ENCODE results near the gene GFER.
A peak's percentile ranks its signal among the peaks of the same experiment; 100 is the strongest.
"Not testable (repeated sequence)": the region's sequence is repeated elsewhere in the genome, so short reads cannot be mapped to it uniquely, and the experiment has no call there.

GFER gene

DNA sequence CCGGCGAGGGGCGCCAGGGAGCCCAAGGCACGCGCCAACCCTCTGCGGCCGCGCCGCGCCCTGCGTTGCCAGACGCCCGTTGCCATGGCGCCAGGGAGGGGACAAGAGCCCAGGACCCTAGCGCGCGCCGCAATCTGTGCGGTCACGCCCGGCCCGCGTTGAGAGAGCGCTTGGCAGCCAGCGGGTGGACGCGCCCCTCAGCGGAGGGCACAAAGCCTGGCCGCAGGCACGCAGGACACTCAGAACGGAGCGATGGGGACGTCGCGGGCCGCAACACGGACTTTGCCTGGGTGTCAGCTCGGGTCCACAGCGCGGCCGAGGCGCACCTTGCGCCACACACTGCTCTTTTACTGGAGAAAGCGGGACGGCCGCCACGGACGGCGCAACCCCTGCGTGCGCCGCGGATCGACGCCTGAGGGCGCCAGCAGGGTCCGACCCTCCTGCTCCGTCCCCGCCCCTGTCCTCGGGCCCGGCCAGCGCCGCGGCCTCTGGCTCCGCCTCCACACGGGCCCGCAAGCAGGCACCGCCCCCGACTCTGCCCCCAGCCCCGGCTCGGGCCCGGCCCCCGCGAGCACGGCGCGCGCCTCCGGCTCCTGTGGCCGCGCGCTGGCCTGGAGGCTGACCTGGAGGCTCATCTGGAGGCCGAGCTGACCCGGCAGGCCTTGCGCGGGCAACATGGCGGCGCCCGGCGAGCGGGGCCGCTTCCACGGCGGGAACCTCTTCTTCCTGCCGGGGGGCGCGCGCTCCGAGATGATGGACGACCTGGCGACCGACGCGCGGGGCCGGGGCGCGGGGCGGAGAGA lies at the start of gene GFER:
Gene GFER (plus strand): TSS at position 650 of the 803 bp plus-strand sequence. CDS start 26 bp downstream, at position 676.
- DNase-seq = peak; percentile 87 to 90

DNA sequence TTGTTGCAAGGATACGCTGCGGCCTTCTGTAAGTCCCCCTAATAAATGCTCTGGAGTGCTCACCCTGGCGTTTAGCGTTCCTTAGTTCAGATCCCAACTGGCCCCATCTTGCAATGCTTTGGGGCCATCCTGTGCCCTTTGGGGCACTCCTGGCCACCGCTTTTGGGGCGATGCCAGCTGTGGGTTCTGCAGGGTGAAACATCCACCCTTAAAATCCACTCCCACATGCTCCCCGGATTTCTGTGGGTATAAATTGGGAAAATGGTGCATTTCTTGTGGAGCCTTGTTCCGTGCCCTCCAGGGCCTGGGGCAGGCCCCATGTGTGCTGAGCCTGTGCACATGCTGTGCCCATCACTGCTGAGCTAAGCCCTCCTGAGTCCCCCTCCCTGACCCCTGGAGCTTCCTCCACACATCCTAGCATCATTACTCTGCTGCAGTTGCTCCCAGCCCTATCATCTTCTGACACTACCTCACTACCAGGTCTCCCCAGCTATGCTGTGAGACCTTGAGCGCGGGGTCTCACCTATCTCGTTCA lies 47.0 kb upstream of the GFER start:
- no peak for DNase-seq

DNA sequence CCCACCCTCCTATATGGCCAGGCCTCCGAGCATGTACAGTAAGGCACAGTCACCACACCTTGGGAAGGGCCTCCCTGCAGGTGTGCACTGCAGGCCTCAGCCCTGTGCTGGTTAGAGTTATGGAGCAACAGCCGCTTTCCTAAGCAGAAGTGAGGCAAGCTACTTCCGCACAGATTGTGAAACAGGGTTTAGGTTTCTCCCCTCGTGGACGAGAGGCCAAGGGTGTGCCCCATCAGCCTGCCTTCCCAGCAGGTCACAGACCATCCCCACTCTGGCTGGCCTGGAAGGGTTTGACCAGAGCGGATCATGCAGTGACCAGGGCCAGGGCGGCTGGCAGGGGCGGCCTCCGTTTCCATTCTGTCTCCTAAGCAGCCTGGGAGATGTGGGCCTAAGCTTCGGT lies 45.7 kb upstream of the GFER start:
- no peak for DNase-seq

DNA sequence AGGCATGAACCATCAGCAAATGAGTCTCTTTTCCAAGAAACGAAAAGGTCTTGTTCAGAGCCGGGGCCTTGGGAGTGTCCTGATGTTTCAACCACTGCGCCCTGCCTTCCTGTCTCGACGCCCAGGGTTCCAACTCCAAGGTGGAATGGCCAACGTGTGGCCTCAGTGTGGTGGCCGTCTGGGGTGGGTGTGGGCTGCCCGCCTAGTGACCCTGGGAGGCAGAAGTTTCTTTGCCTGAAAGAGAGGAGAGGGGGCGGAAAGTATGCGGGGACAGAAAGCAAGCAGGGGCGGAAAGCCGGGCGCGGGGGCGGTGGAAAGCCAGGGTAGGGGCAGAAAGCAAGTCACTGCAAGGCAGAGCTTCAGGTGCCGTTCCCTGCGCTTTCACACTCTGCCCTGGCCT lies 45.1 kb upstream of the GFER start:
- no peak for DNase-seq

DNA sequence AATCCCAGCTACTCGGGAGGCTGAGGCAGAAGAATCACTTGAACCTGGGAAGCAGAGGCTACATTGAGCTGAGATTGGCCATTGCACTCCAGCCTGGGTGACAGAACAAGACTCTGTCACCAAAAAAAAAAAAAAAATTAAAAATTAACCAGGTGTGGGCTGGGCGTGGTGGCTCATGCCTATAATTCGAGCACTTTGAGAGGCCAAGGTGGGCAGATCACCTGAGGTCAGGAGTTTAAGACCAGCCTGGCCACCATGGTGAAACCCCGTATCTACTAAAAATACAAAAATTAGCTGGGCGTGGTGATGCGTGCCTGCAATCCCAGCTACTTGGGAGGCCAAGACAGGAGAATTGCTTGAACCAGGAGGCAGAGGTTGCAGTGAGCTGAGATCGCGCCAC lies 44.2 kb upstream of the GFER start:
- not testable (repeated sequence) for DNase-seq

DNA sequence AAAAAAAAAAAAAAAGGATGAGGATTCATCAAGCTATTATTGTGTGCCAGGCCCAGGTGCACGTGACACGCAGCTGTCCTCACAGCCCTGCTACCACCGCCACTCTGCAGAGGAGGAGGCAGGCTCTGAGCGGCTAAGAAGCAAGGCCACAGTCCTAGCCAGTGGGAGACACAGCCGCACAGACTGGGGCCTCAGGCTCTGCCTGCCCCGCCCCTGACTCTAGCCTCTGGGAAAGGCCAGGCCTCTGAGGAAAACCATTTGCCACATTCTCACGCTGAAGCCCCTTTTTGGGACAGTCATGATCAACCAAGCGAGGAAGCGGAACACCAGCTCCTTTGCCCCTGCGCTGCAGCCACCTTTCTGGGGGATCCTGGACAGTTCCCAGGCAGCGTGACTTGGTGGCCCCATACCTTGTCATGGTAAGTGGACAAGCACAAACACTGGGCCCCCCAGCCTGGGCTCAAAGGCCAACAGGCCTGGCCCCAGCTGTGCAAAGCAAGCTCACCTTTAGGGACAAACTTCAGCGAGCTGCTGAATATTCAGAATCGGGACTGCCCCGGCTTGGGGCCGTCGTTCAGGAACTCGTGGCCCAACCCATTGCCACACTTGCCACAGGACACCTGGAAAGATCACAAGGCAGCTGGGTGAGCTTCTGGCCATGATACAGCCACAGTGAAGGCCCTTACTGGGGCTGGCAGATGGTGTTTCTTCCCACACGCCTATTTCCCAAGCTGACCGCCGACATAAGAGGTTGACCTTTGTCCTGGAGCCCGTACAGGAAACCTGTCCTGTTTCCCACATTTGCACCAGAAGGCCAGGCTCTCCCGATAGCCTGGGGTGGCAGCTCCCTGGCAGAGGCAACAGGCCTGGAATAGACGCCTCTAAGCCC lies 43.5 kb upstream of the GFER start:
- no peak for DNase-seq

DNA sequence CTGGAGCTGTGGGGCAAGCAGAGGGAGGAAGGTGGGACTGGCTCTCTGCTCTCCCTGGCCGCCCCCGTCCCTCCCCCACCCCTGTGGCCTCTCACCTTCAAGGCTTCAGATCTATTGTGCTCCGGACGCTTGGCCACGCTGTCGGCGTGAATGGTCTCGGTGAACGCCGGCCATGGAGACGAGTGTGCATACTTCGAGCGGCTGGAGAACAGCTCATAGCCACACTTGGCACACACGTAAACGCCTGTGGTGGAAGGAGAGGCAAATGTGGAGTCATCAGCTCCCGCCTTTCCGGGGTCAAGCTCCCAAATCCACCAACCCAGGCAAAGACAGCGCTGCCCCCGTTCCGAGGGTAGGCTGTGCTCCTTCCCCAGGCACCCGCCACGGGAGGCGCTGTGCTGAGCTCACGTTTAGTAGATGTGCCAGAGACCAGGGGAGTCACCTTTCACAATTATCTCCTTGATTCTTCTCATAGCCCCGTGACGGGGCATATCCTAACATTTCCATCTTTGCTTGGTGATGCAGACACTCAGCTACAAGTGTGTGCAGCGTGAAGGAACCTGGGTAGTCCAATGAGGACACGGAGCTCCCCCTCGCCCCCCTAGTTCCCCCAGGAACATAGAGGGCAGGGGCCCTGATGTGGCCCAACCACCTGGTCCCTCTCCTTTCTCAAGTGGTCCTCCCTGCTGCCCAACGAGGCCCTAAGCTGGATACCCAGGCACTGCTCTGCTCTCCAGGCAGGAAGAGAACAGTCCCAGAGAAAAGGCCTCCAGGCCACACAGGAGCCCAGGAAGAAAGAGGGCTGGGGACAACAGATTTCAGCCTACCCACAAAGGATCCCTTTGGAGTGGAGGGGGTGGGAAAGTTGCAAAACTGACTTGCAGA lies 42.6 kb upstream of the GFER start:
- peak in 1 of 2 experiments; percentile 45 for DNase-seq

DNA sequence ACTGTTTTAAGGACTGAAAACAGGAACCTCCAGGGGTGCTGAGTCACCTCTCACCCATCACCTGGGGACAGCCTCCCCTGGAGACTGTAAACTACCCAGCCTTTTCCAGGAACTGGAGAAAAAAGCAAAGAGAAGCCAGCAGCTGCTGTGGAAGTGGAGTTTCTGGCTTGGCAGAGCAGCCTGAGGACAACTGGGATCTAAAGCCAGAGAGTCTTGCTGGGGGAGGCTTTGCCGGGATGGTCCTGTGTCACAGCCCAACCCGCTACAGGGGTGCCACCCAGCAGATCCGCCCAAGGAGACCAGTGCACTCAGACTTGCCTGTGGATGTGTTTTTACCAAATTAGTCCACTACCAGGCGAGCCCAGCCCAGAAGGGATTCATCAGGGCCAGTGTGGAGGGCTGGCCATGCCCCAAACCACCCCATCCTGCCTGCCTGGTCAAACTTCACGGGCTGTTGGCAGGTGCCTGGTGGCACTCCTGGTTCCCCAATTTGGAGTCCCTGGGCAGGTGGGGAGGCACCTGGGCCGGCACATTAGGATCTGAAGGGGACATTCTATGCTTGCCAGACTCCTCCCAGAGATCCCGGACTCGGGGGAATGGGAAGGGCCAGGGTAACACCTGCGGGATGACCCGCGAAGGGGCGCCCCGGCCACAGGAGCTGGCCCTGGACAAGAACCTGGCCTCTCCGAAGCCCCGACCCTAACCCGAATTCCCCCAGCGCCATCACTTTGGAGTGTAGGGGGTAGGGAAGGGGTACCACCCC lies 41.8 kb upstream of the GFER start:
- DNase-seq = no peak

DNA sequence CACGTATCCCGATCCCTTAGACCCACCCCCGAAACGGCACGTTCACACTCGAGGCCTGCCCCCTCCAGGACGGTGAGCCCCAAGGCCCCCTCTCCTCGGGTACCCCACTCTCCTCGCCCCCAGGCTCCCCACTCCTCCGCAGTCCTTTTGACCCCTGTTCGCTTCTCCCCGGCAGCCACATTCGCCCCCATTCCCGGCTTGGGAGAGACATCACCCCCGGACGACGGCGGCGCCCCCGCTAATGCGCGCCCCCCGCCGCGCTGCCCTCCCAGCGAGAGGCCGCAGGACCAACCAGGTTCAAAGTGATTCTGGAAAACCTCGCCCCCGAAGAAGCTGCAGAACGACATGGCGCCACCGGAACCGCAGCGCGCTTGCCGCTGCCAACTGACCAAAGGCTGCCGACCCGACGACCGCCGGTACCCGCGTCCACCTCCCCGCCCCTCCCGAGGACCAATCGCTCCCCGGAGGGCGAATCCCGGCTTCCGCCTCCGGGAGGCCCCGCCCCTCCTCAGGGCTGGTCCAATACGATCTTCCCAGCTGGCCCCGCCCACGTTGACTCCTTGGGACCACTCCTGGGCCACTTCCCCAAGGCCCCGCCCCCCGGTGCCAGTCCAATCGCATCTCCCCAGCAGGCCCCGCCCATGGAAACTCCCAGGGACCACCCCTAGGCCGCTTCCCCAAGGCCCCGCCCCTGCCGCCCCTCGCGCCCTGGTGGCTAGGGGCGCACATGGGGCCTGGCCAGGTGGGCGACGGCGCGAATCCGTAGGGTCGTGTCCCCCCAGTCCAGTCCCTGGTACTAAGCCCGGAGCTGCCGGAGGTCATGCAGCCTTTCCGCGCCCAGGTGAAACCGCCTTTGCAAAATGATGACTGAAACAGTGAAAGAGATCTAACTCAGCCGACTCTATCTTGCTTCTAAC lies 40.9 kb upstream of the GFER start, which contains the start of gene MSRB1:
Gene MSRB1 (minus strand): TSS at position 390 of the 917 bp plus-strand sequence. CDS start 43 bp downstream, at position 347.
- peak; percentile 98 to 100 for DNase-seq

DNA sequence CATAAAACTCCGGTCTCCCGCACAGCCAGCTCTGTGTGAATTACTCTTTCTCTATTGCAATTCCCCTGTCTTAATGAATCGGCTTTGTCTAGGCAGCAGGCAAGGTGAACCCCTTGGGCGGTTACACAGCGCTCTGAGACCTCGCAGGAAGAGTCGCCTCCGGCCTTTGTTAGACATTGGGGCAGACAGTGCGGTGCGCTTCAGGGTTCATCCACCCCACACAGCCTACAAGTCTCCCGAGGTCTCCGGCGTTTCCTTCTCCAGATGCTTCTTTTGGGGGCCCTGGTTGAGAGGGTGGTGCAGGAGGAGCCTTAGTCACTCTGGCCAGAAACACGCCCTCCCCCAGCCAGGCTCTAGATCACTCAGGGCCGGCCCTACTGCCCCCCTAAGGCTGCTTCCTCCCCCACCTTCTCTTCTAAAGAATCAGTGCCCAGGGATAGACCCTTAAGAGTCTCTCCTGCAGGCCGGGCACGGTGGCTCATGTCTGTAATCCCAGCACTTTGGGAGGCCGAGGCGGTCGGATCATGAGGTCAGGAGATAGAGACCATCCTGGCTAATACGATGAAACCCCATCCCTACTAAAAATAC lies 39.3 kb upstream of the GFER start:
- no peak for DNase-seq

DNA sequence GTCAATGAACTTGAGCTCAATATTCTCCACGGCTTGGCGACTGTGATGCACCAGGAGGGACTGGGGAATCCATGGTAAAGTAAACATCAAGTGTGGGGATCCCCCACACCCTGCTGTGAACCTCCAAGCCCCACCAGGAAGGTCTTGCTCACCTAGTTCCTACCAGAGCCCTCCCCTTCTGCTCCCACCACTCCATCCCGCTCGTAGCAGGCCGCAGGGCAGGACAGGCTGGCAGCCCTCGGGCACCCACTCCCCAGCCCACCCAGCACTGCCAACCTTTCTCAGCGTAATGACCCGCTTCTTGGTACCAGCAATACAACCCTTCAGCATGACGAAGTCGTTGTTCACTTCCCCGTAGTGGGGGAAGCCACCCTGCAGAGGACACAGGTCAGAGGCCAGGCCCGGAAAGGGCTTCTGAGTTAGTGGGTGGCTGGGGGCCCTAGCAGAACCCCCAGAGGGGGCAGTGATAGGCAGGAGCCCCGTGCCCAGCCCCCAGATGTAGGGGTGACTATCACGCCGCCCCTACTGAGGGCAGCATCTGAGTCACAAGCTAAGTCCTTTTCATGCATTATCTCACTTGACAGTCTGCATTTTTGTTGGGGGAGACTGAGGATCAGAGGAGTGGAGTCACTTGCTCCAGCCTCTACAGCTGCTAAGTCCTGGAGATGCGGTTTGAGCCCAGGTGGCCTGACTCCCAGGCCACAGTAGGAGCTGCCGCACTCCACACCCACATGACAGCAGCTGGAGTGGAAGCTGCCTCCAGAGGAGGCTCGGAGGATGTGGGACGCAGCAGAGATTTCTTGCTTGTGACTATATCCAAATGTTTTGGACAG lies 38.2 kb upstream of the GFER start:
- no peak for DNase-seq

DNA sequence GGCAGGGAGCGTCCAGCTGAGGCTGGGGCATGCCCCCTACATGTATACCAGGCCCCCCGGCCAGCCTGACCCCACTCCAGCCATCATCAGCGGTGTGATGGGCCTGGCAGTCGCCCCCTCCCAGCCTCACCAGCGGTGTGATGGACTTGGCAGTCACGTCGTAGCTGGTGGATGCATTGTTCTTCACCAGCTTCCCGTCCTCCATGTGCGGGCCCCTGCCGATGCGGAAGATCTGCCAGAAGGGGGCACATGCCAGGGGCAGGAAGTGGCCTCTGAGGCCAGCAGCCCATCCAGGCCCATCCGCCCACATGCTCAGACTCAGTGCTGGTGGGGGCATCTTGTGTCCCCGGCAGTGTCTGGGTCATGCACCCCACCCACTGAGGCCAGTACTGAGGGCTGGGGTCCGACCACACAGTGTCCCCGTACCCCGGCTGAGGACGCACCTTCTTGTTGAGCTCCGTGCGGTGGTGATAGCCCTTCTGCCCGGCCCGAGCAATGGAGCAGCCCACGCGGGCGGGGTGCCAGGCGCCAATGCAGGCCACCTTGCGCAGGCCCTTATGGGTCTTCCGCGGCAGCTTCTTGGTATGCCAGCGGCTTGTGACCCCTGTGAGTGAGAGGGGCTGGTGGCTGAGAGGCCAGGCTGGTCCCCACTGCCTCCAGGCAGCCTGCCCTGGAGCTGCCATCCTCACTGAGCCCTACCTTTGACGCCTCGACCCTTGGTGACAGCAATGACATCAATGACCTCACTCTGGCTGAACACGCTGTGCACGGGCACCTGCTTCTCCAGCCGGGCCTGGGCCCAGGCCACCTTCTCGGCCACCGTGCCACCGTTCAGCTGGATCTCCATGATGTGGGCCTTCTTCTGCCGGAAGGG lies 37.3 kb upstream of the GFER start:
- no peak for DNase-seq

DNA sequence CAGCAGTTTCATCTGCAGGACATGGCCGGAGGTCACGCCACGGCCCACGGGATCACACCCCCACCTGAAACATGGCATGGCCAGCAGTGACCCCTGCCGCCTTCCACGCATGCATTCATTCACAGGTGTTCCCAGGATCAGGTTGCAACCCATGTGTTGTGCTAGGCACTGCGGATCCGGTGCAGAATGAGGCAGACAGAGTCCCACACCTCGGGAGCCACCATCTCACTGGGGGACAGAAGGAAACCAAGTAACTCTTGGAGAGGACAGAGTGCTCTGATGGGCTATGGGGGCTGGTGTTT lies 36.7 kb upstream of the GFER start:
- DNase-seq = no peak

DNA sequence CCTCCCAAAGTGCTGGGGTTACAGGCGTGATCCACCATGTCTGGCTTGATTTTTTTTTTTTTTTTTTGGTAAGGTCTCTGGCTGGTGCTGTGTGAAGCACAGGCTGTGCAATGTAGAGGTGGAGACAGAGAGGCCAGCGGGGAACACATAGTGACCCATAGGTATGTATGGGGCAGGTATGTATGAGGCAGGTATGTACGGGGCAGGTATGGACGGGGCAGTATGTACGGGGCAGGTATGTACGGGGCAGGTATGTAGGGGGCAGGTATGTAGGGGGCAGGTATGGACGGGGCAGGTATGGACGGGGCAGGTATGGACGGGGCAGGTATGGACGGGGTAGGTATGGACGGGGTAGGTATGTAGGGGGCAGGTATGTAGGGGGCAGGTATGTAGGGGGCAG lies 34.5 kb upstream of the GFER start:
- no peak for DNase-seq

DNA sequence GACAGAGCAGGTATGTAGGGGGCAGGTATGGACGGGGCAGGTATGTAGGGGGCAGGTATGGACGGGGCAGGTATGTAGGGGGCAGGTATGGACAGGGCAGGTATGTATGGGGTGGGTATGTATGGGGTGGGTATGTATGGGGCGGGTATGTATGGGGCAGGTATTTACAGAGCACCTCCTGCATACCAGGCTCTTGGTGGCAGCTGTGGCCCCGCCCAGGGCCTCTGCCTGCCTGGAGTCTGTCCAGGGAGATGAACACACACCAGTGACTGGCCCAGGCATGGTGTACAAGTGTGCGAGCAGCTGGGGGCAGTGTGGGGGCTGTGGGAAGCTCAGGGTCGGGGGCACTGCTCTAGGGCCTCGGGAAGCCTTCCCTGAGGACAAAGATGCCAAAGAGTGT lies 33.9 kb upstream of the GFER start:
- DNase-seq = no peak

DNA sequence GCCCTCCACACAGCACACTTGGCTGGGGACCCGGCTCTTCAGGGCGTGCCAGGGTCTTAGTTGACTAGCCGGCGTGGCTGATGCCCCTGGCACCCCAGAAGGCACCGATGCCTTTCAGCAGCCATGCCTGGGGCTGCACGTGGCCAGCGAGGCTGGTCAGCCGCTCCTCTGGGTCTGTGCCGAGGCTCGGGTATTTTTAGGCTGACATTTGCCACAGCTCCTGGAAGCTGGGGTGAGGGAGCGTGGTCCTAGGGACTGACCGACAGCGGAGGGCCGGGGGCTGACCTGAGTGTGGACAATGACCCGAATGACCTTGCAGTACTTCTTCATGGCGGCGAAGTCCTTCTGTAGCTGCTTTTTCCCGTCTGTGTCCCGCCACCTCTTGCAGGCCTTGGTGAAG lies 33.4 kb upstream of the GFER start:
- no peak for DNase-seq

DNA sequence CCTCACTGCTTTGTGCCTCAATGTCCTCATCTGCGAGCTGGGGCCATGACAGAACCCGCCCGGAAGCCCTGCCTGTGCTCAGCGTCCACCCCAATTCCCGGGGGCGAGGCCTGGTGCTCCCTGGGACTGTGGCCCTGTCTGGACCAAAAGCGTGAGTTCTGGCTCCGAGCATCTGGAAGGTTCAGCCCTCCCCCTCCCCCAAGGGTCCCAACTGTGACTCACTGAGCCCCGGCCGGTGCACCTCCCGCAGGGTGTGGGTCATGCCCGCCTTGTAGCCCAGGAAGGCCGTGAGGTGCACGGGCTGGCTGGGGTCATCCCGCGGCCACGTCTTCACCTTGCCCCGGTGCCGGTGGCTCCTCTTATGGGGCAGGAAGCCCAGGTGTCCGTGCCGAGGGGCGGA lies 30.3 kb upstream of the GFER start:
- no peak for DNase-seq

DNA sequence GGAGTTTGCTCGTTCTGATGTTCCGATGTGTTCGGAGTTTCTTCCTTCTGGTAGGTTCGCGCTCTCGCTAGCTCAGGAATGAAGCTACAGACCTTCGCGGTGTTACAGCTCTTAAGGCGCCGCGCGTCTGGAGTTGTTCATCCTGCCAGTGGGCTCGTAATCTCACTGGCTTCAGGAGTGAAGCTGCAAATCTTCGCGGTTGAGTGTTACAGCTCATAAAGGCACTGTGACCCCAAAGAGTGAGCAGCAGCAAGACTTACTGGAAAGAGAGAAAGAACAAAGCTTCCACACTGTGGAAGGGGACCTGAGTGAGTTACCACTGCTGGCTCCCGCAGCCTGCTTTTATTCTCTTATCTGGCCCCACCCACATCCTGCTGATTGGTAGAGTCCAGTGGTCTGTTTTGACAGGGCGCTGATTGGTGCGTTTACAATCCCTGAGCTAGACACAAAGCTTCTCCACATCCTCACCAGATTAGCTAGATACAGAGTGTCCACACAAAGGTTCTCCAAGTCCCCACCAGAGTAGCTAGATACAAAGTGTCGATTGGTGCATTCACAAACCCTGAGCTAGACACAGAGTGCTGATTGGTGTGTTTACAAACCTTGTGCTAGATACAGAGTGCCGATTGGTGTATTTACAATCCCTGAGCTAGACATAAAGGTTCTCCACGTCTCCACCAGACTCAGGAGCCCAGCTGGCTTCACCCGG lies 26.4 kb upstream of the GFER start:
- DNase-seq = not testable (repeated sequence)

All from SHP77 (cell line).